GM12891 (cell line): ENCODE results near the gene IQCN.

Experiments used
- PAX5 ChIP-seq: IDR thresholded peaks from 2 replicates; pipeline ENCODE4 v1.6.1; 2011; ENCODE audit warnings: low read length, moderate library complexity, mild to moderate bottlenecking; ENCODE audit not compliant: insufficient read depth, severe bottlenecking
- POLR2A ChIP-seq: IDR thresholded peaks from 2 replicates; pipeline ENCODE4 v1.6.1; 2011; ENCODE audit warnings: low read depth, low read length, control low read depth
- POLR2AphosphoS5 ChIP-seq: IDR thresholded peaks from 2 replicates; pipeline ENCODE4 v1.6.1; 2011; ENCODE audit warnings: low read depth, low read length, control low read depth

DNA sequence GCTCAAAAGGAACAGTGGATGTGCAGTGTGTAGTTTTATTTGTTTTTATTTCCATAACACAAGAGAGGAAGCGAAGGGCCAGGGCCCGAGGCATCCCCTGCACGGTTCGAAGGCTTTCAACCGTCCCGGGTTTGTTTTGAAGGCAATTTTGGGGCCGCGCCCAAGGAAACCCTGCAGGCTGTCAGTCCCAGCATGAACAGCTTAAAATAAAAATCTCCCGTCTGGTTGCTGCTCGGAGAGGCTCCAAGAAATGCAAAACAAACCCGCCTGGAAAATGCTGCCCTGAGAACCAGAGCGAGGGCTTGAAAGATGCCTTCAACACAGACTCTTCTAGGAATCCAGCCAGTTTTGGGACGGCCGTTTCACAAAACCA is 32.6 kb upstream of the IQCN start:
- TF ChIP-seq POLR2AphosphoS5 (no peak), POLR2A (no peak), PAX5 (no peak)
